K562 (cell line): ENCODE results near the gene DPYSL4. TPM values are rescaled to one million over a fixed set of nuclear protein-coding genes. Genes with fewer than 3 reads are reported as not detected.

Source experiments
- CREBBP ChIP-seq: IDR thresholded peaks from one replicate; pipeline ENCODE4 v1.6.1; 2012; ENCODE audit warnings: low read depth, mild to moderate bottlenecking, control low read depth, inconsistent platforms, low read length
- MEF2D ChIP-seq: conservative IDR thresholded peaks from 2 replicates; pipeline ENCODE4 v1.6.1; 2016; ENCODE audit warnings: low read depth, missing genetic modification characterization, missing compliant biosample characterization
- POLR3A ChIP-seq: IDR thresholded peaks from 2 replicates; pipeline ENCODE4 v1.6.1; 2011; ENCODE audit warnings: borderline replicate concordance, mild to moderate bottlenecking, moderate library complexity; ENCODE audit not compliant: insufficient read length, insufficient read depth; ENCODE audit errors: extremely low read depth
- polyA plus RNA-seq, 8 experiments: library from polyadenylated mRNA; depleted of rRNA in 4 of 8; stranded (reverse) in 5 of 8; unstranded in 3 of 8; fragments of >200 nt; fragmentation: Nextera tagmentation in 2 of 8; fragmentation: Illumina TruSeq in 1 of 8; extraction: Ambion mirVana in 2 of 8; extraction: Trizol in 1 of 8; gene quantifications; 2 replicates each; pipeline versions ENCODE4 v1.2.1 to v1.2.3, GENCODE V29; 2011 to 2014; ENCODE audit warnings: inconsistent platforms in 1 of 8, missing spikeins in 1 of 8
- total RNA-seq, 7 experiments: library from RNA; depleted of rRNA in 6 of 7; stranded (reverse); fragments of >200 nt in 6 of 7; fragmentation: Illumina TruSeq in 2 of 7; extraction: Trizol in 2 of 7; gene quantifications; 2 replicates each; pipeline versions ENCODE4 v1.2.1 to v1.2.3, GENCODE V29; 2011 to 2021; ENCODE audit warnings: low replicate concordance in 1 of 7
- TF ChIP-seq, protein P1 (sequence below): fragments of 200-600 bp; sonication (generic); IDR thresholded peaks from one replicate; pipeline ENCODE4 v1.6.1; 2012; ENCODE audit warnings: mild to moderate bottlenecking, low read depth, low read length, inconsistent platforms

DPYSL4 gene
- total and polyA plus RNA-seq, 9 of the 15 experiments (the other 6 are each of a cell fraction or from before 2014, with no cell fraction given) = 0.03 TPM; not detected in 8

- TF ChIP-seq, protein P1, sequence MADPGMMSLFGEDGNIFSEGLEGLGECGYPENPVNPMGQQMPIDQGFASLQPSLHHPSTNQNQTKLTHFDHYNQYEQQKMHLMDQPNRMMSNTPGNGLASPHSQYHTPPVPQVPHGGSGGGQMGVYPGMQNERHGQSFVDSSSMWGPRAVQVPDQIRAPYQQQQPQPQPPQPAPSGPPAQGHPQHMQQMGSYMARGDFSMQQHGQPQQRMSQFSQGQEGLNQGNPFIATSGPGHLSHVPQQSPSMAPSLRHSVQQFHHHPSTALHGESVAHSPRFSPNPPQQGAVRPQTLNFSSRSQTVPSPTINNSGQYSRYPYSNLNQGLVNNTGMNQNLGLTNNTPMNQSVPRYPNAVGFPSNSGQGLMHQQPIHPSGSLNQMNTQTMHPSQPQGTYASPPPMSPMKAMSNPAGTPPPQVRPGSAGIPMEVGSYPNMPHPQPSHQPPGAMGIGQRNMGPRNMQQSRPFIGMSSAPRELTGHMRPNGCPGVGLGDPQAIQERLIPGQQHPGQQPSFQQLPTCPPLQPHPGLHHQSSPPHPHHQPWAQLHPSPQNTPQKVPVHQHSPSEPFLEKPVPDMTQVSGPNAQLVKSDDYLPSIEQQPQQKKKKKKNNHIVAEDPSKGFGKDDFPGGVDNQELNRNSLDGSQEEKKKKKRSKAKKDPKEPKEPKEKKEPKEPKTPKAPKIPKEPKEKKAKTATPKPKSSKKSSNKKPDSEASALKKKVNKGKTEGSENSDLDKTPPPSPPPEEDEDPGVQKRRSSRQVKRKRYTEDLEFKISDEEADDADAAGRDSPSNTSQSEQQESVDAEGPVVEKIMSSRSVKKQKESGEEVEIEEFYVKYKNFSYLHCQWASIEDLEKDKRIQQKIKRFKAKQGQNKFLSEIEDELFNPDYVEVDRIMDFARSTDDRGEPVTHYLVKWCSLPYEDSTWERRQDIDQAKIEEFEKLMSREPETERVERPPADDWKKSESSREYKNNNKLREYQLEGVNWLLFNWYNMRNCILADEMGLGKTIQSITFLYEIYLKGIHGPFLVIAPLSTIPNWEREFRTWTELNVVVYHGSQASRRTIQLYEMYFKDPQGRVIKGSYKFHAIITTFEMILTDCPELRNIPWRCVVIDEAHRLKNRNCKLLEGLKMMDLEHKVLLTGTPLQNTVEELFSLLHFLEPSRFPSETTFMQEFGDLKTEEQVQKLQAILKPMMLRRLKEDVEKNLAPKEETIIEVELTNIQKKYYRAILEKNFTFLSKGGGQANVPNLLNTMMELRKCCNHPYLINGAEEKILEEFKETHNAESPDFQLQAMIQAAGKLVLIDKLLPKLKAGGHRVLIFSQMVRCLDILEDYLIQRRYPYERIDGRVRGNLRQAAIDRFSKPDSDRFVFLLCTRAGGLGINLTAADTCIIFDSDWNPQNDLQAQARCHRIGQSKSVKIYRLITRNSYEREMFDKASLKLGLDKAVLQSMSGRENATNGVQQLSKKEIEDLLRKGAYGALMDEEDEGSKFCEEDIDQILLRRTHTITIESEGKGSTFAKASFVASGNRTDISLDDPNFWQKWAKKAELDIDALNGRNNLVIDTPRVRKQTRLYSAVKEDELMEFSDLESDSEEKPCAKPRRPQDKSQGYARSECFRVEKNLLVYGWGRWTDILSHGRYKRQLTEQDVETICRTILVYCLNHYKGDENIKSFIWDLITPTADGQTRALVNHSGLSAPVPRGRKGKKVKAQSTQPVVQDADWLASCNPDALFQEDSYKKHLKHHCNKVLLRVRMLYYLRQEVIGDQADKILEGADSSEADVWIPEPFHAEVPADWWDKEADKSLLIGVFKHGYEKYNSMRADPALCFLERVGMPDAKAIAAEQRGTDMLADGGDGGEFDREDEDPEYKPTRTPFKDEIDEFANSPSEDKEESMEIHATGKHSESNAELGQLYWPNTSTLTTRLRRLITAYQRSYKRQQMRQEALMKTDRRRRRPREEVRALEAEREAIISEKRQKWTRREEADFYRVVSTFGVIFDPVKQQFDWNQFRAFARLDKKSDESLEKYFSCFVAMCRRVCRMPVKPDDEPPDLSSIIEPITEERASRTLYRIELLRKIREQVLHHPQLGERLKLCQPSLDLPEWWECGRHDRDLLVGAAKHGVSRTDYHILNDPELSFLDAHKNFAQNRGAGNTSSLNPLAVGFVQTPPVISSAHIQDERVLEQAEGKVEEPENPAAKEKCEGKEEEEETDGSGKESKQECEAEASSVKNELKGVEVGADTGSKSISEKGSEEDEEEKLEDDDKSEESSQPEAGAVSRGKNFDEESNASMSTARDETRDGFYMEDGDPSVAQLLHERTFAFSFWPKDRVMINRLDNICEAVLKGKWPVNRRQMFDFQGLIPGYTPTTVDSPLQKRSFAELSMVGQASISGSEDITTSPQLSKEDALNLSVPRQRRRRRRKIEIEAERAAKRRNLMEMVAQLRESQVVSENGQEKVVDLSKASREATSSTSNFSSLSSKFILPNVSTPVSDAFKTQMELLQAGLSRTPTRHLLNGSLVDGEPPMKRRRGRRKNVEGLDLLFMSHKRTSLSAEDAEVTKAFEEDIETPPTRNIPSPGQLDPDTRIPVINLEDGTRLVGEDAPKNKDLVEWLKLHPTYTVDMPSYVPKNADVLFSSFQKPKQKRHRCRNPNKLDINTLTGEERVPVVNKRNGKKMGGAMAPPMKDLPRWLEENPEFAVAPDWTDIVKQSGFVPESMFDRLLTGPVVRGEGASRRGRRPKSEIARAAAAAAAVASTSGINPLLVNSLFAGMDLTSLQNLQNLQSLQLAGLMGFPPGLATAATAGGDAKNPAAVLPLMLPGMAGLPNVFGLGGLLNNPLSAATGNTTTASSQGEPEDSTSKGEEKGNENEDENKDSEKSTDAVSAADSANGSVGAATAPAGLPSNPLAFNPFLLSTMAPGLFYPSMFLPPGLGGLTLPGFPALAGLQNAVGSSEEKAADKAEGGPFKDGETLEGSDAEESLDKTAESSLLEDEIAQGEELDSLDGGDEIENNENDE = no peak
- no peak for TF ChIP-seq MEF2D (tag)
- TF ChIP-seq POLR3A = no peak
- no peak for TF ChIP-seq CREBBP
These were observed 30.9 kb upstream of the DPYSL4 start (continued) for GRCh38 chr10:132155723-132156381.
